CD1c-positive myeloid dendritic cell (primary cell): ENCODE measurements around the gene PIANP.
"Not testable (repeated sequence)": the region's sequence is repeated elsewhere in the genome, so short reads cannot be mapped to it uniquely, and the experiment has no call there.

Source experiments
- DNase-seq: peaks from one replicate; pipeline ENCODE4 v3.0.0-alpha.2; 2016; ENCODE audit errors: extremely low spot score

PIANP gene, protein sequence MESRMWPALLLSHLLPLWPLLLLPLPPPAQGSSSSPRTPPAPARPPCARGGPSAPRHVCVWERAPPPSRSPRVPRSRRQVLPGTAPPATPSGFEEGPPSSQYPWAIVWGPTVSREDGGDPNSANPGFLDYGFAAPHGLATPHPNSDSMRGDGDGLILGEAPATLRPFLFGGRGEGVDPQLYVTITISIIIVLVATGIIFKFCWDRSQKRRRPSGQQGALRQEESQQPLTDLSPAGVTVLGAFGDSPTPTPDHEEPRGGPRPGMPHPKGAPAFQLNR

DNA sequence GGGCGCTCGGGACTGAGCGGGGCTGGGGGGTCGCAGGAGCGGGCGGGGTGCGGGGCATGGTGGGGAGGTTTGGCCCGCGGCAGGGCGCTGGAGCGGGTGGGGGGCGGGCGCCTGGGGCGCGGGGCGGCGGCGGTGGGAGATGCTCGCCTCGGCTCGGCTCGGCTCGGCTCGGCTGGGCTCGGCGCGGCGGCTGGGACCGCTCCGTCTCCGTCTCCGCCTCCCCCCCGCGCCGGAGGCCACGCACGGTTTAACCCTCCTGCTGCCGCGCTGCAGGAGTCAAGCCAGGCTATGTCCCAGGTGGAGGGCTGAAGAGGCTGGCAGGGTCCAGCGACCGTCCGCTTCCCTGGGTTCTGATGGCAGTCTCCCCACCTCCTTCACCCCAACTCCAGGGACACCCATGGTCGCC, at the start of gene PIANP:
Gene PIANP, minus strand, starts transcription at position 170 of the 406 bp plus-strand sequence. CDS start 2,754 bp downstream, outside the sequence.
- DNase-seq: peak; percentile 17

DNA sequence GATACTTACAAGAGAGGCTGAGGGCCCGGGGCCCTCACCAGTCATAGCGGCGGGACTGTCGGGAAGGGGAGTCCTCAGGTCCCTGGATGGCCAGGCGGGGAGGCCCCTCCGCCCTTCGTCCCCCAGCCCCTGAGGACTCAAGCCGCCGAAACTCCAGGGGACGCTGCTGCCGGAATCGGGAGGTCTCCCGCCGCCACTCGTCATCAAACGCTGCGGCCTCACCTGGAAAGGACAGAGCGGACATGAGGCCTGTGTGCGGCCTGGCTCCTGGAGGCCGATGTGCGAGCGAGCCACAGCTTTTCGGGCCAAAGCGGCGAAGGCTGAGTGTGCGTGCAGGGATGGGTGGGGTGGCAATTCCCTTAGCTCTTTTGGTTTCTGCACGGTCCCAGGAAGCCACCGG, 48.1 kb upstream of the PIANP start:
- no peak for DNase-seq

DNA sequence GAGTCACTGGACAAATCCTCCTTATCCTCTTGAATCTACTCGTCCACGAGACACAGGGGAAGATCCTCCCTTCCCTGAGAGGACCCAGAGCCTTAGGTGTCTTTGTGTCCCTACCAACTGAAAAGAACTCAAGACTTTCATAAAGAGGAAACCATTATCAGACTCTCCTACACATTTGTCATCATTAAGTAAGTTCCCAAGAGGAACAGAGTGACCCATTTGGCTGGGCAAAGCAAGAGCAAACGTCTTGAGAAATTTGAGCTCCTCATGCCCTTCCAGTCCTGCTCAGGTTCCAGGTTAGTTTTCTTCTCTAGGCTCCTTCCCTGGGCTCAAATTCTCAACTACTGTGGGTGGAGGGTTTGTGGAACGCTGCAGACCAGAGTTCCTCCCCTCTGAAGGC, 46.6 kb upstream of the PIANP start:
- peak; percentile 38 for DNase-seq

DNA sequence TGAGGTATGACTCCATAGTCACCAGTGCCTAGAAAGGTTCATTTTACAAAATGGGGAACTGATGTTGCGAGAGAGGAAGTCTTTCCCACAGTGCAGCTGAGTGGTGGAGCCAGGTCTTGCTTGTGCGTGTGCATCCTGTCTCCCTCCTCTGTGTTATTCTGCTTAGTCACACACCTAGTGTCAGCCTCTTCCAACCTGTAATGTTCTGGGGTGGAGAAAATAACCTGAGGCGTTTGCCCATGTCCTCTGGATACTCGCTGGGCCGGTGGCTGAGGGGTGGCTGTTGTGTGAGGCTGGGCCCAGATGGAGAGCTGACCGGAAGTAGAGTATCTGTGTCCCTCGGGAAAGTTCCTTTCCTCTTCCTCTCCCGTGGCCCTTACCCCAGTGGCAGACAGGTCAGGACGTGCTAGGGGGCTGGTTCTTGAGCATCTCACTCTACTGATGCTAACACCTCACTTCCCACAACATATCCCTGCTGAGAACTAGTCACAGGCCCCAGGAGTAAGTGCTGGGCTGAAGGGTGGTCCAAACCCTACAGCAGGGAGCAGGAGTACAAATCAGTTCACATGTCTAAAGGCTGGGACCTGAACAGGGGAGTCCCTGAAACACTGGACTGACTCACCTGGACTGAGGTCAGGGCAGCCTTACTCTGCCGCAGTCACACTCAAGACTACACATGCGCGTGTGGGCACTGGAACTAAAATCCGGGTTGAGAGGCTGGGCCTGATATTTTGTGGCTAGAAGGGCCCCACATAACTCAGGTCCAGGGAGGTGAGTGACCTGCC, 45.3 kb upstream of the PIANP start:
- peak; percentile 90 for DNase-seq

DNA sequence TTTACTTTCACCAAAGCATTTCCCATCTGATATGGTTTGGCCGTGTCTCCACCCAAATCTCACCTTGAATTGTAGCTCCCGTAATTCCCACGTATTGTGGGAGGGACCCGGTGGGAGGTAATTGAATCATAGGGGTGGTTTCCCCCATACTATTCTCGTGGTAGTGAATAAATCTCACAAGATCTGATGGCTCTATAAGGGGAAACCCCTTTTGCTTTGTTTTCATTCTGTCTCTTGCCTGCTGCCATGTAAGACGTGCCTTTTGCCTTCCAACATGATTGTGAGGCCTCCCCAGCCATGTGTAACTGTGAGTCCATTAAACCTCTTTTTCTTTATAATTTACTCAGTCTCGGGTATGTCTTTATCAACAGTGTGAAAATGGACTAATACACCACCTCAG, 42.7 kb upstream of the PIANP start:
- not testable (repeated sequence) for DNase-seq

DNA sequence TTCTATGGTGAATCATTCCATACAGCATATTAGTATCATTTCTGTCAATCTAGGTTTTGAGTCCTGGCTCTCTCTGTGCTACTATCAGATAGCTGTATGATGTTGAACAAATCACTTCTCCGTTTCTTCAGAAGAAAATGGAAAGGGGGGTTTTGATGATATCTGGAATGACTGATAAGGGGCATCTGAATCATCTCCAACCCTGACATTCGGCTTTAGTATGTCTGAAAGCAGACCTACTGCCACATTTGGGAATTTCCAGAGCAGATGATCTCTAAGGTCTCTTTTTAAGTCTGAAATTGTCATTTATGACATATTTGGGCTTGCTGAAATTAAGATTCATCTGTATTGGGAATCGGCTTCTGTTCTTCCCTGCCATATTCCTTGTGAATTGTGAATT, 42.2 kb upstream of the PIANP start:
- no peak for DNase-seq

DNA sequence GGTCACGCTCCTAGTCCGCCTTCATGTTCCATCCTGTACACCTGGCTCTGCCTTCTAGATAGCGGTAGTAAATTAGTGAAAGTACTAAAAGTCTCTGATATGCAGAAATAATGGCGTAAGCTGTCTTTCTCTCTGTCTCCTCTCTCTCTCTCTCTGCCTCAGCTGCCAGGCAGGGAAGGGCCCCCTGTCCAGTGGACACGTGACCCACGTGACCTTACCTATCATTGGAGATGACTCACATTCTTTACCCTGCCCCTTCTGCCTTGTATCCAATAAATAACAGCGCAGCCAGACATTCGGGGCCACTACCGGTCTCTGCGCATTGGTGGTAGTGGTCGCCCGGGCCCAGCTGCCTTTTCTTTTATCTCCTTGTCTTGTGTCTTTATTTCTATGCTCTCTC, 41.5 kb upstream of the PIANP start:
- DNase-seq: not testable (repeated sequence)

DNA sequence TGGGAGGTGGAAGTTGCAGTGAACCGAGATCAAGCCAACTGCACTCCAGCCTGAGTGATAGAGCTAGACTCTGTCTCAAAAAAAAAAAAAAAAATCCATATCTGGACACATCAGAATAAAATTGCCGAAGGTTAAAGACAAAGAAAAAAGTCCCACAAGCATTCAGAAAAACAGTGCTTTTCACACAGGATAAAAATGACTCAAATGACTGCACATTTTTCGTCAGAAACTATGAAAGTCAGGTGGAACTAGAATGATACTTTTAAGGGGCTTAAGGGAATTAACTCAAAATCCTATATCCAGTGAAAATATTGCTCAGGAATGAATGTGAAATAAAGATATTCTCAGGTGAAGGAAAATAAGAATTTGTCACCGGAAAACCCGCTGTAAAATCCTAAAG, 36.1 kb upstream of the PIANP start:
- no peak for DNase-seq

DNA sequence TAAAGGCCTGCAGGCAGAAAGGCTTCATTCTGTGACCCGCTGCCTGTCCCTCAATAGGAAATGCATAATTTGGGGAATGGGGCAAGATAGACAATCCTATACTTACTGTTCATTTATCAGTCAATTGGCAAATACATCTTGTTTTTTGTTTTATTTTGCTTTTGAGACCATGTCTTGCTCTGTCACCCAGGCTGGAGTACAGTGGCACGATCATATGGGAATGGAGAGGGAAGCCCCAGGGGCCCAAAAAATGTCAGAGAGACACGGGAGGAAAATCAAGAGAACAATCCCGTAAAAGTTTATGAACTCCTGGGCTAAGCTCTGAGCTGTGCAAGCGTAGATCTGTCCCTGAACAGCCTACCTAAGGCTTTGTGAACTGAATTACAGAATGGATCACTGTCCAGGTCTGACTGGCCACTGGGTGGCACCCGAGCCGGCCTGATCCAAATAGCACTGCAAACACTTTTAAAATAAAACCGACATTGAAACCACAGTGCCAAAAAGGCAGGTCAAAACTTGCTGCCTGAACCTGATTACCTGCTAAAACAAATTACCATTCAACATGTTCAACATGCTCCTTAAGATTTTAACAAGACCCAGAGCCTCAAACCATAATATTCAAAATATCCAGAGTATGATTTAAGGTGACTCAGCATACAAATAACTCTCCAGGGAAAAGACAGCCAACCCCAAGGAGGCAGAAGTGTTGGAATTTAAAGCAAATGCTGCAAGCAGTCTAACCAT, 35.0 kb upstream of the PIANP start:
- peak; percentile 55 for DNase-seq

DNA sequence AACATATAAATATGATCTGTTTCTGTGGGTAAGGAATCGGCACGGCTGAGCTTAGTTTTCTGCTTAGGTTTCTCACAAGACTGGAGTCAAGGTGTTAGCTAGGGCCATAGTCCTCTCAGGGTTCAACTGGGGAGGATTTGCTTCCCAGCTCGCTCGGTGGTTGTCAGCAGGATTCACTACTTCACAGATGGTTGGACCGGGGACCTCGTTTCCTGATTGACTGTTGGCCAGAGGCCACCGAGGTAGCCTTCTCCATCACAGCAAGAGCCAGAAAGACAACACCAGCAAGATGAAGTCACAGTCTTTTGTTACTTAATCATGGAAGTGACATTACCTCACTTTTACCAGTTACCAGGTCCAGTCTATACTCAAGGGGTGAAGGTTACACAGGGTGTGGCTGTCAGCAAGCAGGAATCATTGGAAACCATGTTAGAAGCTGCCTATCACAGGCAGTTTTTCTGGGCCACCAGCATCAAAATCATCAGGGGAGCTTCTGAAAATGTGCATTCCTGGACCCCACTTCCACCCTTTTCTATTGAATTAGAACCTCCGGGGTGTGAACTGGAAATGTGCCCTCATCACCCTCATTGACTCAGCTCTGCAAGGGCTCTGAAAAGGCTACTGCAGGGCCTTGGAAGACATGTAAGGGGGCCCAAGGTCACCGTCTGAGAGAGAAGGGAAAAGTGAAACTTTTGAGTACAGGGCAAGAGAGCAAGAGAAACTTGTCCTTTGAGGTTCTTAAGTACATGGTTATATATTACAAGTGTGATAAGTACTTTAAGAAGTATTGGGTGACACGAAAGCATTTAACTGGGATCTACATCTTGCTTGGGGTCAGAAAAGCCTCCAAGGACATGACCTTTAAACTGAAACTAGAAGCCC, 34.1 kb upstream of the PIANP start:
- no peak for DNase-seq

DNA sequence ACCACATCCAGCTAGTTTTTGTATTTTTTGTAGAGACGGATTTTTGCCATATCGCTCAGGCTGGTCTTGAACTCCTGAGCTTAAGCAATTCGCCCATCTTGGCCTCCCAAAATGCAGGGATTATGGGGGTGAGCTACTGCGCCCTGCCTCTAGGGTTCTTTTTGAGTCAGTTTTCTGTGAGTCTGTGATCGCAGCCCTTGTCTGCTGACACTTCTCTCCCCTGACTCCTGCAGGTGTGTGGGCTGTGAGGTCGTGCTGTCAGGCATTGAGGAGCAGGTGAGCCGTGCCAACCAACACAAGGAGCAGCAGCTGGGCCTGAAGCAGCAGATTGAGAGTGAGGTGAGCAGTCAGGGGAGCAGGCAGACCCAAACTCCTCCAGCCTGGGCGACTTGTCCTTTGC, 29.6 kb upstream of the PIANP start:
- DNase-seq: no peak

DNA sequence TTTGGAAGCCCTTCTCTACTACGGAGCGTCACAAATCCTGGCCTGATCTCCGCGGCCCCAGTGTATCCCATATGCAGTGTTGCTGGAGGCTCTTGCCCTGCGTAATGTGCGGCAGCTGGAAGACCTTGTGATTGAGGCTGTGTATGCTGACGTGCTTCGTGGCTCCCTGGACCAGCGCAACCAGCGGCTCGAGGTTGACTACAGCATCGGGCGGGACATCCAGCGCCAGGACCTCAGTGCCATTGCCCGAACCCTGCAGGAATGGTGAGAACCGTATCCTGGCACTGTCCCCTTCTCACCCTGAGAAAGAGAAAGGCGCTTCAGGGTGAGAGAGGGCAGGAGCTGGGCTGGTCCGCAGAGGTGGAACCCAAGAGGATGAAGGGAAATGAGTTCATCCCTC, 28.6 kb upstream of the PIANP start:
- DNase-seq: no peak

DNA sequence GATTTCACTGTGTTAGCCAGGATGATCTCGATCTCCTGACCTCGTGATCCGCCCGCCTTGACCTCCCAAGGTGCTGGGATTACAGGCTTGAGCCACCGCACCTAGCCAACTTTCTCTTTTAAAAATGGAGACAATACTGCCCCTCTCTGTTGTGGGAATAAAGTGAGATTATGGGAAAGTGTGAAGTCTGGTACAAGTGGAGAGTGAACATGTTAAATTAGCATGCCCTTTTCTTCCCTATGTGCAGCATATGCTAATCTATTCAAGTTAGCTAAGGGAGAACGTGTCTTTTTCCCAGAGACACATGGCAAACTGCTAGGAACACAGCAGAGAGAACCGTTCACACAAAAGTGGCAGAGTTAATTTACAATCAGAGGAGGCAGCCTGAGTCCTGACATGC, 24.7 kb upstream of the PIANP start:
- no peak for DNase-seq

DNA sequence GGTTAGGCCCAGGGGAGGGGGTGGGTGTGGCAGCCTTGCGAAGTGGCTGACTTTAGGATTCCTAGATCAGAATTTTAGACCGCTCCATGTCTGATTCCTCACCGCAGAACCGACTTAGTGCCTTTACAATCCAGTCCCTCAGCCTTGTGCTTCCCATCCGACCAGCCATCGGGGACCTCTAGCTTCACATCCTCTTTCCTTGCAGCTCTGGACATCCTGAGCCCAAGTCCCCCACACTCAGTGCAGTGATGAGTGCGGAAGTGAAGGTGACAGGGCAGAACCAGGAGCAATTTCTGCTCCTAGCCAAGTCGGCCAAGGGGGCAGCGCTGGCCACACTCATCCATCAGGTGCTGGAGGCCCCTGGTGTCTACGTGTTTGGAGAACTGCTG, 23.8 kb upstream of the PIANP start:
- peak; percentile 77 for DNase-seq

DNA sequence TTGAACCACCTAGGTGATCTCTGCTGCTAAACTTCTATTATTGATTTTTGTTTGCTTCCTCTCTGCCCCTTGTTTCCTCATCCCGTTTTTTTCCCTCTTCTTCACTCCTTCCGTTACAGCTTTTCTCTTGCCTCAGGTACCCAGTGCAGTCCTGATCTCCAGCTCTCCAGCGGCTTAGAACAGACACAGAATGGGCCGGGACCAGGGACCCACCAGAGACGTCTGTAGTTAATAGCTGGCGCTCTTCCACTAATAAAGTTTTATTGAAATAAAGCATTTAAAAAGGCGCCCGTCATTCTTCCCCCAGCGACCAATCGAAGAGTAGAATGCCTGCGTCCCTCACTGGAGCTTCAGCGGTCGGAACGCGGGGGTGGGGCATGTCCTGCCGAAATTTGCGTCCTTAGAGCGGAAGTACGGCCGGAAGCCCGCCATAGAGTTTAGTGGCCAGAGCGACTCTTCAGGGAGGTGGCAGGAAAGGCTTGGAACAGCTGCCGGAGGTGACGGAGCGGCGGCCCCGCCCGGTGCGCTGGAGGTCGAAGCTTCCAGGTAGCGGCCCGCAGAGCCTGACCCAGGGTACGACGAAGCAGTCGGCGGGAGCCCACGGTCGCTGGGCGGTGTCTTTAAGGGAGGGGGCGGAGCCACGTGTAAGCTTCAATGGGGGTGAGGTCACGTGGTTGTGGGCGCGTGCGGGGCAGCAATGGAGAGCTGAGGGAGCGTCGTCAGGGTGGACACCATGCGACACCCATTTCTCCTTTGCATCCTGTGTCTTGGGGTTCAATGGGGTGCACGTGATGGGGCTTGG, 23.2 kb upstream of the PIANP start, which contains the start of gene COPS7A:
Gene COPS7A, plus strand, starts transcription at position 440 of the 802 bp plus-strand sequence. CDS start 611 bp downstream, outside the sequence.
- peak; percentile 98 for DNase-seq

DNA sequence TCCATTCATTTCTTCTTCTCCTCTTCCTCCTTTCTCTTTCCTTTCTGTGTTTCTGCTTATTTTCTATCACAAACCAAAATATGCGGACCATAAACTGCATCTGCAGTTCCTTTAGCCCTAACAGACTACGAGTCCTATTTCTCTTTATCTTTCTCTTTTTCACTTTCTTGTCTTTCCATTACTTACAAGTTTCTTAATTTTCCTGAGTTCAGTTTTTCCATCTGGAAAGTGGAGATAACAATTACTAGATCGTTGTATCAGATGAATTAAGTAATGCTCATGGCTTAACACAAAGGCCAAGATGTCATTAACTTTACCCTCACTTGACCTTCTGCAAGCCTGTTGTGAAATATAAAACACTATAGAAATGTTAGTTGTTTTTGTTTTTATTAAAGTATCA, 22.2 kb upstream of the PIANP start:
- DNase-seq: no peak

DNA sequence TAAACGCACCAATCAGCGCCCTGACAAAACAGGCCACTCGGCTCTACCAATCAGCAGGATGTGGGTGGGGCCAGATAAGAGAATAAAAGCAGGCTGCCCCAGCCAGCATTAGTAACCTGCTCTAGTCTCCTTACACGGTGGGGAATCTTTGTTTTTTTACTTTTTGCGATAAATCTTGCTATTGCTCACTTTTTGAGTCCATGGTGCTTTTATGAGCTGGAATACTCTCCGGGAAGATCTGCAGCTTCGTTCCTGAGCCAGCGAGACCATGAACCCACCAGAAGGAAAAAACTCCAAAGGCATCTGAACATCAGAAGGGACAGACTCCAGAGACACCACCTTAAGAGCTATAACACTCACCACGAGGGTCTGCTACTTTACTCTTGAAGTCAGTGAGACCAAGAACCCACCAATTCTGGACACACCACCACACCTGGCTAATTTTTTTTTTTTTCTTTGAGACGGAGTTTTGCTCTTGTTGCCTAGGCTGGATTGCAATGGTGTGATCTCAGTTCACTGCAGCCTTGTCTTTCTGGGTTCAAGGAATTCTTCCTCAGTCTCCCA, 16.3 kb upstream of the PIANP start:
- no peak for DNase-seq

DNA sequence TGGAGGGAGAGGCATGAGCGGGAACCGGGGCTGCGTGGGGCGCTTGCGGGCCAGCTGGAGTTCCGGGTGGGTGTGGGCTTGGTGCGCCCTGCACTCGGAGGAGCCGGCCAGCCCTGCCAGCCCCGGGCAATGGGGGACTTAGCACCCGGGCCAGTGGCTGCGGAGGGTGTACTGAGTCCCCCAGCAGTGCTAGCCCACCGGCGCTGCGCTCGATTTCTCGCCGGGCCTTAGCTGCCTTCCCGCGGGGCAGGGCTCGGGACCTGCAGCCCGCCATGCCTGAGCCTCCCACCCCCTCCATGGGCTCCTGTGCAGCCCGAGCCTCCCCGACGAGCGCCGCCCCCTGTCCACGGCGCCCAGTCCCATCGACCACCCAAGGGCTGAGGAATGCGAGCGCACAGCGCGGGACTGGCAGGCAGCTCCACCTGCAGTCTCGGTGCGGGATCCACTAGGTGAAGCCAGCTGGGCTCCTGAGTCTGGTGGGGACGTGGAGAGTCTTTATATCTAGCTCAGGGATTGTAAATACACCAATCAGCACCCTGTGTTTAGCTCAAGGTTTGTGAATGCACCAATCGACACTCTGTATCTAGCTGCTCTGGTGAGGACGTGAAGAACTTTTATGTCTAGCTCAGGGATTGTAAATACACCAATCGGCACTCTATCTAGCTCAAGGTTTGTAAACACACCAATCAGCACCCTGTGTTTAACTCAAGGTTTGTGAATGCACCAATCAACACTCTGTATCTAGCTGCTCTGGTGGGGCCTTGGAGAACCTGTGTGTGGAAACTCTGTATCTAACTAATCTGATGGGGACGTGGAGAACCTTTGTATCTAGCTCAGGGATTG, 15.6 kb upstream of the PIANP start:
- not testable (repeated sequence) for DNase-seq

DNA sequence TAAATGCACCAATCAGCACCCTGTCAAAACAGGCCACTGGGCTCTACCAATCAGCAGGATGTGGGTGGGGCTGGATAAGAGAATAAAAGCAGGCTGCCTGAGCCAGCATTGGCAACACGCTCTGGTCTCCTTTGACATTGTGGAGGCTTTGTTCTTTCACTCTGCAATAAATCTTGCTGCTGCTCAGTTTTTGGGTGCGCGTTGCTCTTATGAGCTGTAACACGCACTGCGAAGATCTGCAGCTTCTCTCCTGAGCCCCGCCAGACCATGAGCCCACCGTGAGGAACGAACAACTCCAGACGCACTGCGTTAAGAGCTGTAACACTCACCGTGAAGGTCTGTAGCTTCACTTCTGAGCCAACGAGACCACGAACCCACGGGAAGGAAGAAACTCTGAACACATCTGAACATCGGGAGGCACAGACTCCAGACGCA, 8.4 kb upstream of the PIANP start:
- DNase-seq: no peak
